ENCODE results near the gene ATXN10.

- no peak for TF ChIP-seq CTCF (IDR thresholded peaks at IDR 0.05)
- TF ChIP-seq POLR2A (IDR thresholded peaks at IDR 0.05), result no peak
Measured at GRCh38 chr22:45814198-45814597, 142.6 kb downstream of the ATXN10 start.

Measured in lower leg skin (tissue), 3 donors.